ENCODE data around the gene ZC3H18.
"Not testable (repeated sequence)": the region's sequence is repeated elsewhere in the genome, so short reads cannot be mapped to it uniquely, and the experiment has no call there.

The ZC3H18 gene

GRCh38 chr16:88654363-88655052 is 84.3 kb downstream of the ZC3H18 start:
- no peak for DNase-seq (ENCODE audit: low read depth in 3 of 3)

GRCh38 chr16:88655053-88655732 is 85.0 kb downstream of the ZC3H18 start:
- DNase-seq (ENCODE audit: low read depth in 3 of 3), result no peak

DNA sequence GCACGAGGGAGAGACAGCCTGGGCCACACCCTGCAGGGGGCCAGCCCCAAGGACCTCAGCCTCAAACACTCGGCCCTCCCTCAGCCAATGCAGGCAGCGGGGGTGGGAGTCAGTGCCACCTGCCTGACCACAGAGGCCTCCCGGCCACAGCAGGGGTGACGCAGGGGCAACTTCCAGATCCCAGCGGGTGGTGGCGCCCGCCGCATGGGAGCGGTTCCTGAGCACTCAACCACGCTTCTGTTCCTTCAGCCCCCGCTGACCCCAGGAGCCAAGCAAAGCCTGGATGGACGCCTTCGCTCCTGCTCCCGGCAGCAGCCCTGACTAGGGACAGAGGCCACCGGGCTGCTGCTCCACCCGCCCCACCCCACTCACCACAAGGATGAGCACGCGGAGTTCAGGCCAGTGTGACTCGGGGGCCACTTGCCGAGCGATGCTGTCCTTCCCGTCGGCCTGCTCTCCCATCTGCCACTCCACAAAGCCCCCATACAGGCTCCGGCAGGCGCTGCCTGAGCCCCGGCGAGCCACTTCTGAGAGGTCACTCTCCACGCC is 85.6 kb downstream of the ZC3H18 start:
- DNase-seq (ENCODE audit: low read depth in 3 of 3), result no peak

DNA sequence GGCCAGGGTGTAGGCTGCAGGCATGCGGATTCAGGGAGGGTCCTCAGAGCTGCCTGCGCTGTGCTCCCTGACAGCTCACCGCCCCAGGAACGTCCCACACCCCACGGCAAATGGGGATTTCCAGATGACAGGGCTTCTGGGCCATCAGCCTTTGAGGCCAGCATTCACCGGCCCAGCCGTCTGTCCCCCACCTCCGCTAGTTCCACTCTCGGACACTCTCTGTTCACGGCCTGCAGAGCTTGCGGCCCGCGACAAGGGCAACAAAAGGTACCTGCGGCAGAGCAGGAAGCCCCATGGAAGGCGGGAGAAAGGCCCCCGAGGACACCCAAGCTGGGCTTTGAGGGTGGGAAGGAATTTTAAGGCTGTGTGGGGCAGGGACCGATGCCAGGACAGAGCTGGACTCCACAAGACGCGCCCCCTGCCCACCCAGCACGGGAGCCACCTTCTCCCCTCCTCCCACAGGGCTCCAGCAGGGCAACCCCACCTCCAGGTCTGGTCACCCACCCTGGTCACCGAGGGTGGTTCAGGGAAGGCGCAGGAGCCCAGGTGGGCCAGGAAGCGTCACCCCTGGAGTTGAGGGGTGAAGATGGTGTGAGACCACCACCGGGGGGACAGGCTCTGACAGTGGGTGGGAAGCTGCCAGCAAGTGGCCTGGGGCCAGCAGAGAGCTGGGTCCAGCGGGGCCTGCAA is 86.2 kb downstream of the ZC3H18 start:
- no peak for DNase-seq (ENCODE audit: low read depth in 3 of 3)

- no peak for DNase-seq (ENCODE audit: low read depth in 3 of 3)
Measured at GRCh38 chr16:88657371-88657770, 87.2 kb downstream of the ZC3H18 start.

- DNase-seq (ENCODE audit: low read depth in 3 of 3), result no peak
Measured at GRCh38 chr16:88658714-88659113, 88.5 kb downstream of the ZC3H18 start.

GRCh38 chr16:88659160-88659559 is 89.0 kb downstream of the ZC3H18 start:
- DNase-seq (ENCODE audit: low read depth in 3 of 3), result no peak

DNA sequence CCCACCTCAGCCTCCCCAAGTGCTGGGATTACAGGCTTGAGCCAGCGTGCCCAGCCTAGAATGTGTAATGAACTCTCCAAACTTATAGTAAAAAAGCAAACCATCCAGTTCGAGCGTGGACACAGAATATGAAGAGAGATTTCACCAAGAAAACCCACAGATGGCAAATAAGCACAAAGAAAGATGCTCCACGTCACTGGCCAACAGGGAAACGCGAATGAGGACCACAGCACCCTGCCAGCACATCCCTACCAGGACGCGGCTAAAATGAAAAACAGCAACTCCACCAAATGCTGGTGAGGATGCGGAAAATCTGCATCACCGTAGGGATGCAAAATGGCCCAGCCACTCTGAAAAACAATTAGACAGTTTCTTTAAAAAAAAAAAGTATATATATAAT is 91.3 kb downstream of the ZC3H18 start:
- DNase-seq (ENCODE audit: low read depth in 3 of 3), result no peak

- DNase-seq (ENCODE audit: low read depth in 3 of 3), result no peak
Measured at GRCh38 chr16:88662222-88662842, 92.1 kb downstream of the ZC3H18 start.

DNA sequence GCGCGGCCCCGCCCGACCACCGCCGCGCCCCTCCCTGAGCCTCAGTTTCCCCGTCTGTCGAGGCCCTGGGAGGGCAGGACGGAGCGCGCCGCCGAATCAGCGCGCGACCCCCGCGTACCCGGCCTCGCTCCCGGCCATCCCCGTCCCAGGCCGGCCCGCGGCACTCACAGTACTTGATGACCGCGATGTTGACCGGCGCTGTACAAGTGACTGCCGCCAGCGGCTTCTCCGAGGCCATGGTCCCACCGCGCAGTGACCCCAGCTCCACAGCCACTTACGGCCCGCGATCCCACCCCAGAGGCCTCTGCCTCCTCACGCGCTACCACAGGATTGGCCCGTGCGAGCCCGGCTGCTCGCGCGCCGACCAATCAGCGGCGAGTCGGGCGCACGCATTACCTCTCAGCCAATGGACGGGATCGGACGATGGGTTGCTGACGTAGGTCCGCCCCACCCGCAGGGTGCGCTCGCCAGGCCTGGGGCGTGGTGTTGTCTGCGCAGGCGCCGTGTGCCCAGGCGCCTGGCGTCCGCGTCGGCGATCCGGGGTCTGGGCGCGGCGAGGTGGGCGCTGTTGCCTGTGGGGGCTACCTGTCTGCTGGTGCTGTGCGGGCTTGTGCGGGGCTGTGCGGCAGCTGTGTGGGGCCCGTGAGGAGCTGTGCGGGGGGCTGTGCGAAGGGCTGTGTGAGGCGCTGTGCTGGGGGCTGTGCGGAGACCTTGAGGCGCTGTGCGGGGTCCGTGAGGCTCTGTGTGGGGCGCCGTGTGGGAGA is 92.8 kb downstream of the ZC3H18 start, which contains the start of gene MVD:
Gene MVD (minus strand): TSS at position 249 of the 764 bp plus-strand sequence. CDS start 11 bp downstream, at position 238.
- DNase-seq (ENCODE audit: low read depth in 3 of 3), result peak; percentile 89 to 92 (median 91)

DNA sequence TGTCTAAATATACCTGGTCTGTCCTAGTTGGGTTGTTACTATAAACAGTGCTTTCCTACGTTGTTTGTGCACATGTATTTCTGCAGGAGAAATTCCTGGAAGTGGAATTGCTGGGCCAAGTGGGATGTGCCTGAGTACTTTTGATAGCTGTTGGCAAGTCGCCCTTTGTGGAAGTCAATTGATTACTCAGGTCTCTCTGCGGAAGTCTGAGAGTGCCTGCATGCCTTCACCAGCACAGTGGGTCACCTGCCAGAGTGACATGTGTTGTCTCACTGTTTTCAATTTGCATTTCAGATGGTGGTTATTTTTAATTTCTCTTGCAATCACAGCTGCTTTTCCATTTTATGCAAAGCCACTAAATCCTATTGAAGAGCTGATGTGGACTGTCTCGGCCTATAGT is 94.9 kb downstream of the ZC3H18 start:
- DNase-seq (ENCODE audit: low read depth in 3 of 3), result no peak

DNA sequence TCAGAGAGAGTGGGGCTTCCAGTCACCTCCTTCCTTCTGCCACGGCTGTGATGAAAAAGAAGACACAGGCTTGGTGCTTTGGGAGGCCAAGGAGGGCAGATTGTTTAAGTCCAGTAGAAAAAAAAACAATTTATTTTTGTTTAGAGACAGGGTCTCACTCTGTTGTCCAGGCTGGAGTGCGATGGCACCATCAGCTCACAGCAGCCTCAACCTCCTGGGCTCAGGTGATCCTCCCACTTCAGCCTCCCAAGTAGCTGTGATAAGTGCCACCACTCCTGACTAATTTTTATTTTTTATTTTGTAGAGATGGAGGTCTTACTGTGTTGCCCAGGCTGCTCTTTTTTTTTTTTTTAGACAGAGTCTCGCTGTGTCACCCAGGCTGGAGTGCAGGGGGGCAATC is 95.4 kb downstream of the ZC3H18 start:
- DNase-seq (ENCODE audit: low read depth in 3 of 3), result no peak

DNA sequence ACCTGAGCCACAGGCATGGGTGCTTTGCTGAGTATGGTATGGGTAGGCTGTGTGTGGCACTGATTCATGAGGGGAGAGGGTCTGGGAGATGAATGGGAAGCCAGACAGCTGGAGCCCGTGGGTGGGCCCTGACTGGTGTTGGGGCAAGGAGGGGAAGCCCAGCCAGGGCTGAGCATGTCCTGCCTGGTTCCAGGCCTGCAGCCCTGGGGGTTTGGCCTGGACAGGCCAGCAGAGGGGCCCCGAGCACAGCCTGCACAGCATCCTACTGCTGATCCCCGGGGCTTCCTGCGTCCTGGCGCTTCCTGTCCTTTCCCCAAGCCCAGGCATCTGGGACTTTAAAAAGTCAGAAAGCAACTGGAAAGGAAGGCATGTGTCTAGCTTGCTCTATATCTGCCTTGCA is 97.3 kb downstream of the ZC3H18 start:
- DNase-seq (ENCODE audit: low read depth in 3 of 3), result no peak

- not testable (repeated sequence) for DNase-seq (ENCODE audit: low read depth in 3 of 3)
Measured at GRCh38 chr16:88669493-88669892, 99.3 kb downstream of the ZC3H18 start.

GRCh38 chr16:88669980-88670379 is 99.8 kb downstream of the ZC3H18 start:
- DNase-seq (ENCODE audit: low read depth in 3 of 3), result no peak

- no peak for DNase-seq (ENCODE audit: low read depth in 3 of 3)
Measured at GRCh38 chr16:88671806-88672205, 101.6 kb downstream of the ZC3H18 start.

DNA sequence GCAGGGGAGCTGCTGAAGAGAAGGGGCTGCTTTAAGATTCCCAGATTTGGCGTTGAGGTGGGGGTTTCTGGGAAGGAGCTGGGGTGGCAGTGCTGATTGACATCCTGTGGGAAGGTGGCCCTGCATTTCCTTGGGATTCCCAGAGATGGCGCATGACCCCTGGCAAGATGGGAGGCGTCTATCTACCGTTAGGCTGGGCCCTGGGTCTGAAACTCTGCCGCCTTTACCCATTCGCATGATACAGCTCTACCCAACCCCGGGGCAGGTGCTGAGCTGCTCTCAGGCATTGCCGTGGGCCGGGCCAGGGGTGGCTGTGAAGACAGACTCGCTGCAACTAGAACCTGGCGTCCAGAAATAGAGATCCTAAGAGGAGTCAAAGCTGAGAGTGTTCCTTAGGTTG is 102.6 kb downstream of the ZC3H18 start:
- DNase-seq (ENCODE audit: low read depth in 3 of 3), result no peak

DNA sequence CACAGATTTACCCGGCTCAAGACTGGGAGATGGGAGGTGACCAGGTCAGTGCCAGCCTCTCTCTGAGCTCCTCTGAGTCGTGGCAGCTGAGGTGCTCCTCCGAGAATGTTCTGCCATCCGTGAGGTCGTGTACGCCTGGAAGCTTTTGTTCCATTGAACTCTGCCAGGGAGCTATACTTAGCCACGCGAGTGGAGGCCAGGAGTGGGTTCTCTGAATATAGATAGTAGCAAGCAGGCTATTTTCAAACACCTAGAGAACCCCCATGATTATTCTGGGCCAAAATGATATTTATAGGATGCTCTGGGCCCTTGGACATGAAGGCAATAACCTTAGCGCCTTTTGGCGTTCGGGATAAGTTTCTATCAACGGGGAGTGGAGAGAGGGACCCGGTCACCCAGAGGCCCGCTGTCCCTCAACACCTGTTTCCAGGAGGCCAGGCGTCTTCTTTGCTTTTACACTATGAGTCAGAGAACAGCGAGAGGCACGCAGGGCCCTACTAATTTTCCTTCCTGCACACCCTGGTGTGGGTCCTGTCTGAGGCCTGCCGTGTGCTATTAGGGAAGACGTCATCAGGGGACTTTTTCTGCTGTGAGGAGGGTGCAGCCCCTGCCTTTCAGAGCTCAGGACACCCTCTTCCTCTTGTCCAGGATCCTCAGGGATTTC is 103.6 kb downstream of the ZC3H18 start:
- DNase-seq (ENCODE audit: low read depth in 3 of 3), result no peak

- no peak for DNase-seq (ENCODE audit: low read depth in 3 of 3)
Measured at GRCh38 chr16:88676502-88677242, 106.5 kb downstream of the ZC3H18 start.

GRCh38 chr16:88677721-88678120 is 107.5 kb downstream of the ZC3H18 start:
- DNase-seq (ENCODE audit: low read depth in 3 of 3), result no peak
